Measurements from ENCODE around the gene EPB41. TPM values are rescaled to one million over a fixed set of nuclear protein-coding genes. Genes with fewer than 3 reads are reported as not detected.

The EPB41 gene
- total and polyA plus RNA-seq, 4 donors: 10.7 to 189 (median 38.1) TPM

- H3K27me3 ChIP-seq (ENCODE audit: control insufficient read depth in 4 of 4, insufficient read depth in 4 of 4, low read length in 3 of 4): no peaks in the 10 kb centered on the region
- H3K9me3 ChIP-seq (ENCODE audit: control insufficient read depth in 4 of 4, low read length in 3 of 4): no peaks in the 10 kb centered on the region
- H3K27ac ChIP-seq (ENCODE audit: low read depth in 1 of 2, low read length in 2 of 2): no peak overlapping the region
- H3K9ac ChIP-seq (ENCODE audit: low read depth in 1 of 2, low read length in 2 of 2): no peak overlapping the region
- DNase-seq (ENCODE audit: low spot score): no peak
- H3K4me1 ChIP-seq (ENCODE audit: control insufficient read depth in 4 of 4, insufficient read depth in 4 of 4, low read length in 3 of 4): peaks cover 3 to 21% (median 14%) of the 10 kb centered on the region in 4 donors
- no peak overlapping the region for H3K4me3 ChIP-seq (ENCODE audit: low read depth in 1 of 3, low read length in 3 of 3)
- H3K36me3 ChIP-seq (ENCODE audit: control insufficient read depth in 4 of 4, insufficient read depth in 3 of 4, low read depth in 1 of 4, low read length in 3 of 4): no peaks in the 10 kb centered on the region
- no peak for TF ChIP-seq HNF4A (conservative IDR thresholded peaks at IDR 0.05)
- TF ChIP-seq CTCF (IDR thresholded peaks at IDR 0.05; ENCODE audit: low read depth, low read length, missing input control): no peak
- WGBS: 84% methylated on average over 2 of the region's 2 CpGs
Observed at GRCh38 chr1:28917757-28918118, 3.4 kb downstream of the EPB41 start.

DNA sequence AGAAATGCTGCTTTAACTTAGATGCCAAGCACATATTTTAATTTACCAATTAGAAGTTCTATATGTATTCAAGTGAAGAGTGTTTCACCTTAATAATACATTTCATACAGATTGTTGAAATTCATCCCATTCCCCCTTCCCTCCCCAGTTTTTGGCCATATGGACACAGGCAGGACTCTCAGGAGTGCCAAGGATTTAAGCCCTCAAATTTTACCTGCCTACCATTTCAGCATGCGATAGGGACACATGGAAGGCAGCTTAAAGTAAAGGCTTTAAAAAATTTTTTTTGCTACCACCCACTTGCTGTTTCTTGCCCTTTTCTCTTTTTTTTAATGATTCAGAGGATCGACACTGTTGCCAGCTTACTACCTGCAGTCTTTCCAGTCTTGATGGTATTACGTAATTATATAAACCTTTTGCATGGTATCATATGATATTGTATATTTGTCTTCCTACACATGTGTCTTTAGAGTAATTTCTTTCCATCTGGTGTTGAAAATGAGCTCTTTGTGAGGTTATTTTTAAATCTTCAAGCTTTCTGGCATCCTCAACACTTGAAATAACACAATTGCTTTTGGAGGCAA lies 7.0 kb downstream of the EPB41 start:
- Histone ChIP-seq H3K9ac (ENCODE audit: low read depth in 1 of 2, low read length in 2 of 2) (no peak overlapping the region), H3K27ac (ENCODE audit: low read depth in 1 of 2, low read length in 2 of 2) (no peak overlapping the region), H3K4me1 (ENCODE audit: control insufficient read depth in 4 of 4, insufficient read depth in 4 of 4, low read length in 3 of 4) (peaks cover 0 to 7% (median 2%) of the 10 kb centered on the region in 4 donors), H3K9me3 (ENCODE audit: control insufficient read depth in 4 of 4, low read length in 3 of 4) (no peaks in the 10 kb centered on the region), H3K4me3 (ENCODE audit: low read depth in 1 of 3, low read length in 3 of 3) (no peak overlapping the region), H3K36me3 (ENCODE audit: control insufficient read depth in 4 of 4, insufficient read depth in 3 of 4, low read depth in 1 of 4, low read length in 3 of 4) (no peaks in the 10 kb centered on the region), H3K27me3 (ENCODE audit: control insufficient read depth in 4 of 4, insufficient read depth in 4 of 4, low read length in 3 of 4) (no peaks in the 10 kb centered on the region)
- no peak for DNase-seq (ENCODE audit: low spot score)
- TF ChIP-seq EGR1 (IDR thresholded peaks at IDR 0.05; ENCODE audit: low read depth in 2 of 2): no peak
- WGBS: 86% methylated on average over 3 of the region's 3 CpGs

DNA sequence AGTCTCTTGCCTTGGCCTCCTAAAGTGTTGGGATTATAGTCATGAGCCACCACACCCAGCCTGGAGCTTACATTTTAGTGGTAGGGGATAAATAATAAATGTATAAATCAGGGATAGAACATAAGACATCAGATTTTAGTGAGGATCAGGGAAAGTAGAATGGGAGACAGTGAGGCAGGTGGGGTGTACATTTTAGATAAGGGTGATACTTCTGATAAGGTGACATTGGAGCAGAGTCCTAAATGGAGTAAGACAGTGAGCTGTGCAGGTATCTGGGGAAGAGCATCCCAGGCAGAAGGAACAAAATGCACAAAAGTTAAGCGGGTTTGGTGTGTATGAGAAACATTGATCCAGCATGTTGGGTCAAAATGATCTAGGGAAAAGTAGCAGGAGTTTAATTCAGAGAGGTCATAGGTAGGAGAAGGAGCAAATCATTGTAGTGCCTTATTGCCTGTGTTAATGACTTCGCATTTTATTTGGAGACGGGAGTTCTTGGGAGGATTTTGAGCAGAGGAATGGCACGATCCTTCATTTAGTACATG lies 11.1 kb downstream of the EPB41 start:
- Histone ChIP-seq H3K4me1 (ENCODE audit: control insufficient read depth in 4 of 4, insufficient read depth in 4 of 4, low read length in 3 of 4) (peaks cover 0 to 8% (median 3%) of the 10 kb centered on the region in 4 donors), H3K9ac (ENCODE audit: low read depth in 1 of 2, low read length in 2 of 2) (no peak overlapping the region), H3K27me3 (ENCODE audit: control insufficient read depth in 4 of 4, insufficient read depth in 4 of 4, low read length in 3 of 4) (no peaks in the 10 kb centered on the region), H3K27ac (ENCODE audit: low read depth in 1 of 2, low read length in 2 of 2) (no peak overlapping the region), H3K4me3 (ENCODE audit: low read depth in 1 of 3, low read length in 3 of 3) (no peak overlapping the region), H3K36me3 (ENCODE audit: control insufficient read depth in 4 of 4, insufficient read depth in 3 of 4, low read depth in 1 of 4, low read length in 3 of 4) (no peaks in the 10 kb centered on the region), H3K9me3 (ENCODE audit: control insufficient read depth in 4 of 4, low read length in 3 of 4) (no peaks in the 10 kb centered on the region)
- DNase-seq (ENCODE audit: low spot score): no peak
- WGBS: 98% methylated on average over 4 of the region's 4 CpGs
- TF ChIP-seq, protein P1, sequence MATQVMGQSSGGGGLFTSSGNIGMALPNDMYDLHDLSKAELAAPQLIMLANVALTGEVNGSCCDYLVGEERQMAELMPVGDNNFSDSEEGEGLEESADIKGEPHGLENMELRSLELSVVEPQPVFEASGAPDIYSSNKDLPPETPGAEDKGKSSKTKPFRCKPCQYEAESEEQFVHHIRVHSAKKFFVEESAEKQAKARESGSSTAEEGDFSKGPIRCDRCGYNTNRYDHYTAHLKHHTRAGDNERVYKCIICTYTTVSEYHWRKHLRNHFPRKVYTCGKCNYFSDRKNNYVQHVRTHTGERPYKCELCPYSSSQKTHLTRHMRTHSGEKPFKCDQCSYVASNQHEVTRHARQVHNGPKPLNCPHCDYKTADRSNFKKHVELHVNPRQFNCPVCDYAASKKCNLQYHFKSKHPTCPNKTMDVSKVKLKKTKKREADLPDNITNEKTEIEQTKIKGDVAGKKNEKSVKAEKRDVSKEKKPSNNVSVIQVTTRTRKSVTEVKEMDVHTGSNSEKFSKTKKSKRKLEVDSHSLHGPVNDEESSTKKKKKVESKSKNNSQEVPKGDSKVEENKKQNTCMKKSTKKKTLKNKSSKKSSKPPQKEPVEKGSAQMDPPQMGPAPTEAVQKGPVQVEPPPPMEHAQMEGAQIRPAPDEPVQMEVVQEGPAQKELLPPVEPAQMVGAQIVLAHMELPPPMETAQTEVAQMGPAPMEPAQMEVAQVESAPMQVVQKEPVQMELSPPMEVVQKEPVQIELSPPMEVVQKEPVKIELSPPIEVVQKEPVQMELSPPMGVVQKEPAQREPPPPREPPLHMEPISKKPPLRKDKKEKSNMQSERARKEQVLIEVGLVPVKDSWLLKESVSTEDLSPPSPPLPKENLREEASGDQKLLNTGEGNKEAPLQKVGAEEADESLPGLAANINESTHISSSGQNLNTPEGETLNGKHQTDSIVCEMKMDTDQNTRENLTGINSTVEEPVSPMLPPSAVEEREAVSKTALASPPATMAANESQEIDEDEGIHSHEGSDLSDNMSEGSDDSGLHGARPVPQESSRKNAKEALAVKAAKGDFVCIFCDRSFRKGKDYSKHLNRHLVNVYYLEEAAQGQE (IDR thresholded peaks at IDR 0.05): no peak

- H3K27ac ChIP-seq (ENCODE audit: low read depth in 1 of 2, low read length in 2 of 2): peak overlapping the region; percentile 3 to 25
- no peak overlapping the region for H3K4me3 ChIP-seq (ENCODE audit: low read depth in 1 of 3, low read length in 3 of 3)
- DNase-seq (ENCODE audit: low spot score): no peak
- no peaks in the 10 kb centered on the region for H3K36me3 ChIP-seq (ENCODE audit: control insufficient read depth in 4 of 4, insufficient read depth in 3 of 4, low read depth in 1 of 4, low read length in 3 of 4)
- peaks cover 0 to 8% (median 3%) of the 10 kb centered on the region in 4 donors for H3K4me1 ChIP-seq (ENCODE audit: control insufficient read depth in 4 of 4, insufficient read depth in 4 of 4, low read length in 3 of 4)
- no peaks in the 10 kb centered on the region for H3K9me3 ChIP-seq (ENCODE audit: control insufficient read depth in 4 of 4, low read length in 3 of 4)
- WGBS: 51% methylated on average over 2 of the region's 2 CpGs
- H3K9ac ChIP-seq (ENCODE audit: low read depth in 1 of 2, low read length in 2 of 2): no peak overlapping the region
- TF ChIP-seq HNF4A (conservative IDR thresholded peaks at IDR 0.05) (no peak), GABPA (IDR thresholded peaks at IDR 0.05 in 1 of 2, conservative IDR thresholded peaks at IDR 0.05 in 1 of 2) (peak in 1 of 2 donors; percentile 23), JUND (IDR thresholded peaks at IDR 0.05) (no peak), YY1 (IDR thresholded peaks at IDR 0.05) (peak; percentile 40)
- H3K27me3 ChIP-seq (ENCODE audit: control insufficient read depth in 4 of 4, insufficient read depth in 4 of 4, low read length in 3 of 4): no peaks in the 10 kb centered on the region
Observed at GRCh38 chr1:28926629-28927265, 12.4 kb downstream of the EPB41 start.

Measured in liver (tissue), 9 donors.